Measurements from ENCODE around the gene MCFD2. TPM values are rescaled to one million over a fixed set of nuclear protein-coding genes. Genes with fewer than 3 reads are reported as not detected.
"Not testable (repeated sequence)": the region's sequence is repeated elsewhere in the genome, so short reads cannot be mapped to it uniquely, and the experiment has no call there.

MCFD2 gene
- total RNA-seq, 4 donors from 2014 or later = 44.8 to 141 (median 107) TPM

DNA sequence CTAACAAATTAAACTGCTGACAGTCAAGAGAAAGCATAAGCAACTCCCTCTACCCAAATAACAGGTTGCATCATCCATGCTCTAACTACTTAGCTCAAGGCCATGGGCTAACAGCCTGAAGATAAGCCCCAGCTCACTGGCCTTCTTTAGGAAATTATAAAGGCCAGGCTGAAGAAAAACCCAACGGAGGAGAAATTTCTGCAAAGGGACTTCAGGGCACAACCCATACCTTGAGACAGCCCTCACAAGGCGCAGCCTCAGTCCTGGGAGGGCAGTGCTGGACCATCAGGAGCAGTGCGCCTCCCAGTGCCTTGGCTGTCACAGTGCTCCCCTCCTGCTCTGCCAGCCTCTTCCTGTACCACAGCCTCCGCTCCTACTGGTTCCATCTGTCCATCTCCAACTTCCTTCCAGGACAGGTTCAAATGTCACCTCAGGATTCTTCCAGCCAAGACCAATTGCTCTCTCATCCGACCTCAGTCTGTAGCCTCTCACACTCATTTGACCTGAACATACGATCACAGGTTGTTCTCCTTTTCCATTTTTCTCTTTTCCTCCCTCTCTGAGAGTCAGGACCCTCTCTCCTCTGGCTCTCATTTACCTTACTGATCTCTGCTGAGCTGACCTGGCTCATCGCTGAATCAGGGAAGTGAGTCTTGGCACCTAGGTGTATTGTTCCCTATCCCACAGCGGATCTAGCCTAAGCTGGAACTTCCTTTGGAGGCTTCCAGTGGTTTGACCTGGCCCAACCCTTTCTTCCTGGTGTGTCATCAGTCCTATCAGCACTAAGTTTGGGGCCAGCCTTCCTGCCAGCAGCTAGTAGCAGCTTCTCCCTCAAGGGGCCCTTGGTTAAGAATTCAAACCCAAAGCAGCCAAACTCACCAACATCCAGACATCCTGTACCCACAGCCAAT is 1.9 kb downstream of the MCFD2 start:
- peak overlapping the region in 1 of 2 donors; percentile 96 for H3K4me3 ChIP-seq
- no peaks in the 10 kb centered on the region for H3K9me3 ChIP-seq
- intact Hi-C loops (cut with DNase I; ENCODE audit: low total_unique reads) = no loop called here
- TF ChIP-seq, protein P1, sequence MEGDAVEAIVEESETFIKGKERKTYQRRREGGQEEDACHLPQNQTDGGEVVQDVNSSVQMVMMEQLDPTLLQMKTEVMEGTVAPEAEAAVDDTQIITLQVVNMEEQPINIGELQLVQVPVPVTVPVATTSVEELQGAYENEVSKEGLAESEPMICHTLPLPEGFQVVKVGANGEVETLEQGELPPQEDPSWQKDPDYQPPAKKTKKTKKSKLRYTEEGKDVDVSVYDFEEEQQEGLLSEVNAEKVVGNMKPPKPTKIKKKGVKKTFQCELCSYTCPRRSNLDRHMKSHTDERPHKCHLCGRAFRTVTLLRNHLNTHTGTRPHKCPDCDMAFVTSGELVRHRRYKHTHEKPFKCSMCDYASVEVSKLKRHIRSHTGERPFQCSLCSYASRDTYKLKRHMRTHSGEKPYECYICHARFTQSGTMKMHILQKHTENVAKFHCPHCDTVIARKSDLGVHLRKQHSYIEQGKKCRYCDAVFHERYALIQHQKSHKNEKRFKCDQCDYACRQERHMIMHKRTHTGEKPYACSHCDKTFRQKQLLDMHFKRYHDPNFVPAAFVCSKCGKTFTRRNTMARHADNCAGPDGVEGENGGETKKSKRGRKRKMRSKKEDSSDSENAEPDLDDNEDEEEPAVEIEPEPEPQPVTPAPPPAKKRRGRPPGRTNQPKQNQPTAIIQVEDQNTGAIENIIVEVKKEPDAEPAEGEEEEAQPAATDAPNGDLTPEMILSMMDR (IDR thresholded peaks at IDR 0.05) = no peak
- TF ChIP-seq POLR2A (IDR thresholded peaks at IDR 0.05) = no peak
- H3K36me3 ChIP-seq = no peaks in the 10 kb centered on the region
- peaks cover 0 to 13% of the 10 kb centered on the region in 2 donors for H3K4me1 ChIP-seq
- no peak for DNase-seq
- H3K27me3 ChIP-seq = no peaks in the 10 kb centered on the region
- H3K27ac ChIP-seq = peak overlapping the region in 1 of 2 donors; percentile 98

DNA sequence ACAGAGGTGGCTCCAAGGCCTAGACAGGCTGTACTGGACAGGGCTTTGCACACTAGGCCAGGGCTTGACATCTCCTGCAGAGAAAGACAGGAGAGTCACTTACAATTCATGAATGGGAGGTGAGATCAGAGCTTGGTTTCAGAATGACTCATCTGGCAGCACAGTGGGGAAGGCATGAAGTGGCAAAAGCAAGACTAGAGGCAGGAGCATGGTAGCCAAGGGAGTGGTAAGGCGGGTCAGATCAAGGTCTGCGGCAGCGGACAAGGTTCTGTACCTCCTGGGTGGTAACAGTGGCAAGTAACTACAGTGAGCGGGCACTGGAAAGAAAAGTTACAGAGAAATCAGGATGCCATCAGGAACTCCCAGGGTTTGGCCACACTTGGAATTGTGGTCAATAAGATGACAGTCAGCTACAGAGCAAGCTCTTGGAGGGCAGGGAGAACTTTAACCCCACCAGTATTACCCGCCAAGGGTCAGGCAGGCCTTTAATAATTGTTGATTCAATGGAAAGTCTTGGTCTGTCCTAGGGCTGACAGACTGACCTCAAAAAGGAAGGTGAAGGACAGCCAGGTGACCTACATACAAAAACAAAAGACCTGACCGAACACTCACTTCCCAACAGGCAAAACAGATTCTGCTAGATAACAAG is 5.7 kb downstream of the MCFD2 start:
- Histone ChIP-seq H3K4me3 (no peak overlapping the region), H3K27me3 (no peaks in the 10 kb centered on the region), H3K27ac (no peak overlapping the region), H3K36me3 (no peaks in the 10 kb centered on the region), H3K9me3 (no peaks in the 10 kb centered on the region), H3K4me1 (peaks cover 0 to 13% of the 10 kb centered on the region in 2 donors)
- DNase-seq = no peak
- intact Hi-C loops (cut with DNase I; ENCODE audit: low total_unique reads) = no loop called here
- TF ChIP-seq, protein P1 (IDR thresholded peaks at IDR 0.05) = no peak
- no peak for TF ChIP-seq POLR2A (IDR thresholded peaks at IDR 0.05)

GRCh38 chr2:46909150-46909549 is 6.5 kb downstream of the MCFD2 start:
- no peaks in the 10 kb centered on the region for H3K9me3 ChIP-seq
- intact Hi-C loops (cut with DNase I; ENCODE audit: low total_unique reads) = no loop called here
- TF ChIP-seq POLR2A (IDR thresholded peaks at IDR 0.05) = no peak
- TF ChIP-seq, protein P1 (IDR thresholded peaks at IDR 0.05) = no peak
- H3K4me3 ChIP-seq = no peak overlapping the region
- no peak overlapping the region for H3K27ac ChIP-seq
- no peaks in the 10 kb centered on the region for H3K36me3 ChIP-seq
- no peak for DNase-seq
- no peaks in the 10 kb centered on the region for H3K27me3 ChIP-seq
- H3K4me1 ChIP-seq = peaks cover 0 to 9% of the 10 kb centered on the region in 2 donors

DNA sequence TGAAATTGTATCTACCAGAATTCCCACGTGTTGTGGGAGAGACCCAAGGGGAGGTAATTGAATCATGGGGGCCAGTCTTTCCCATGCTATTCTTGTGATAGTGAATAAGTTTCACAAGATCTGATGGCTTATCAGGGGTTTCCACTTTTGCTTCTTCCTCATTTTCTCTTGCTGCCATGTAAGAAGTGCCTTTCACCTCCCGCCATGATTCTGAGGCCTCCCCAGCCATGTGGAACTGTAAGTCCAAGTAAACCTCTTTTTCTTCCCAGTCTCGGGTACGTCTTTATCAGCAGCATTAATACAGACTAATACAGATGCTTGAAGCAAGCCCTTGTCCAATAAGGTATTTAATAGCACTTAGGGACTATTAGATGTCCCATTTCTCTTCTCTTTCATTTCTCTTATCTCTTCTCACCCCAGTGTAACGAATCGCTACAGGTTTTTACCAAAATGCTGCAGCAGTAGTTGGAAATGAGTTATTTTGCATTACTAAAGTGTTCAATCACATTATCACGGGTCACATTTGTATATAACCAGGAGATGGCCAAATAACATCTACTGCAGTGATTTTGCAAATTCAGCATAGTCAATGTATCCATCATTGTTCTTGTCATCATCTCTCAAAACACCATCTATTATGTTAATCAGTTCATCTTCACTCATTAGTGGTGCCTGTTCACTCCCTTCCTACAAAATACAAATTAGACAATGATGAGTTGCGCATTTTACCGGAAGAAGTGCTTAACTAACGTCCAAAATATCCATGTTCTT is 10.5 kb downstream of the MCFD2 start:
- H3K27ac ChIP-seq; H3K9me3 ChIP-seq; intact Hi-C loops (cut with DNase I; ENCODE audit: low total_unique reads); DNase-seq; H3K36me3 ChIP-seq; H3K27me3 ChIP-seq; H3K4me3 ChIP-seq; H3K4me1 ChIP-seq: not testable (repeated sequence)

DNA sequence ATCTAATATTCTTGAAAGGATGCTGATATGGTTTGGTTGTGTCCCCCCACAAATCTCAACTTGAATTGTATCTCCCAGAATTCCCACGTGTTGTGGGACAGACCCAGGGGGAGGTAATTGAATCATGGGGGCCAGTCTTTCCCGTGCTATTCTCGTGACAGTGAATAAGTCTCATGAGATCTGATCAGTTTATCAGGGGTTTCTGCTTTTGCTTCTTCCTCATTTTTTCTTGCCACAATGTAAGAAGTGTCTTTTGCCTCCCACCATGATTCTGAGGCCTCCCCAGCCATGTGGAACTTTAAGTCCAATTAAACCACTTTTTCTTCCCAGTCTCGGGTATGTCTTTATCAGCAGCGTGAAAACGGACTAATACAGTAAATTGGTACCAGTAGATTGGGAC is 12.6 kb downstream of the MCFD2 start:
- H3K27me3 ChIP-seq; intact Hi-C loops (cut with DNase I; ENCODE audit: low total_unique reads); H3K27ac ChIP-seq; H3K9me3 ChIP-seq; H3K4me1 ChIP-seq; H3K36me3 ChIP-seq; H3K4me3 ChIP-seq; DNase-seq: not testable (repeated sequence)
